CD1c-positive myeloid dendritic cell (primary cell): ENCODE measurements around the gene IFNLR1.

Experiments used
- DNase-seq: peaks from one replicate; pipeline ENCODE4 v3.0.0-alpha.2; 2016; ENCODE audit errors: extremely low spot score

IFNLR1 gene

GRCh38 chr1:24104854-24105253 lies 82.2 kb downstream of the IFNLR1 start:
- DNase-seq, result no peak
